ENCODE measurements around the gene SENP1.

SENP1 gene

GRCh38 chr12:48092611-48093010 lies 13.3 kb downstream of the SENP1 start:
- Histone ChIP-seq H3K4me2 (ENCODE audit: low read depth, low read length, poor library complexity, severe bottlenecking) (no peak overlapping the region), H3K27me3 (ENCODE audit: low read length) (no peaks in the 10 kb centered on the region), H3K9me2 (replicated peaks; ENCODE audit: insufficient read depth, low read length) (no peaks in the 10 kb centered on the region), H4K20me1 (ENCODE audit: low read depth, low read length) (no peaks in the 10 kb centered on the region), H3K79me2 (ENCODE audit: insufficient read depth, low read length) (0 out of 2 replicates have a peak, but pooled peaks cover 9% of the 10 kb centered on the region), H3K36me3 (ENCODE audit: low read length) (peaks cover 30% of the 10 kb centered on the region), H2AFZ (ENCODE audit: low read depth, low read length, severe bottlenecking) (no peak overlapping the region), H3K27ac (ENCODE audit: low read depth, low read length) (no peak overlapping the region), H3K4me3 (ENCODE audit: insufficient read depth, low read length, poor library complexity, severe bottlenecking) (no peak overlapping the region), H3K9ac (ENCODE audit: low read length) (no peak overlapping the region), H3K9me3 (ENCODE audit: insufficient read depth, low read length) (no peaks in the 10 kb centered on the region), H3F3A (ENCODE audit: insufficient read depth) (no peaks in the 10 kb centered on the region)
- TF ChIP-seq CTCF (IDR thresholded peaks at IDR 0.05; ENCODE audit: insufficient read depth, low read length, poor library complexity, severe bottlenecking) (no peak), EZH2phosphoT487 (conservative IDR thresholded peaks at IDR 0.05; ENCODE audit: low read length) (no peak)

- Histone ChIP-seq H3K27ac (ENCODE audit: low read depth, low read length) (no peak overlapping the region), H3K79me2 (ENCODE audit: insufficient read depth, low read length) (no peaks in the 10 kb centered on the region), H3K9me2 (replicated peaks; ENCODE audit: insufficient read depth, low read length) (no peaks in the 10 kb centered on the region), H3K9ac (ENCODE audit: low read length) (no peak overlapping the region), H3K9me3 (ENCODE audit: insufficient read depth, low read length) (no peaks in the 10 kb centered on the region), H3K4me3 (ENCODE audit: insufficient read depth, low read length, poor library complexity, severe bottlenecking) (no peak overlapping the region), H3K4me2 (ENCODE audit: low read depth, low read length, poor library complexity, severe bottlenecking) (no peak overlapping the region), H3F3A (ENCODE audit: insufficient read depth) (no peaks in the 10 kb centered on the region), H2AFZ (ENCODE audit: low read depth, low read length, severe bottlenecking) (no peak overlapping the region), H3K27me3 (ENCODE audit: low read length) (no peaks in the 10 kb centered on the region), H4K20me1 (ENCODE audit: low read depth, low read length) (0 out of 2 replicates have a peak, but pooled peaks cover 3% of the 10 kb centered on the region), H3K36me3 (ENCODE audit: low read length) (peaks cover 50% of the 10 kb centered on the region)
- TF ChIP-seq CTCF (IDR thresholded peaks at IDR 0.05; ENCODE audit: insufficient read depth, low read length, poor library complexity, severe bottlenecking), result no peak
- TF ChIP-seq EZH2phosphoT487 (conservative IDR thresholded peaks at IDR 0.05; ENCODE audit: low read length), result no peak
These were observed 19.6 kb downstream of the SENP1 start for GRCh38 chr12:48086327-48086726.

- Histone ChIP-seq H3K27ac (ENCODE audit: low read depth, low read length) (no peak overlapping the region), H3K9me2 (replicated peaks; ENCODE audit: insufficient read depth, low read length) (no peaks in the 10 kb centered on the region), H3K4me2 (ENCODE audit: low read depth, low read length, poor library complexity, severe bottlenecking) (no peak overlapping the region), H3K36me3 (ENCODE audit: low read length) (peaks cover 55% of the 10 kb centered on the region), H3K27me3 (ENCODE audit: low read length) (no peaks in the 10 kb centered on the region), H2AFZ (ENCODE audit: low read depth, low read length, severe bottlenecking) (no peak overlapping the region), H3K9ac (ENCODE audit: low read length) (no peak overlapping the region), H4K20me1 (ENCODE audit: low read depth, low read length) (0 out of 2 replicates have a peak, but pooled peaks cover 3% of the 10 kb centered on the region), H3K79me2 (ENCODE audit: insufficient read depth, low read length) (no peaks in the 10 kb centered on the region), H3K4me3 (ENCODE audit: insufficient read depth, low read length, poor library complexity, severe bottlenecking) (no peak overlapping the region), H3F3A (ENCODE audit: insufficient read depth) (no peaks in the 10 kb centered on the region), H3K9me3 (ENCODE audit: insufficient read depth, low read length) (no peaks in the 10 kb centered on the region)
- TF ChIP-seq EZH2phosphoT487 (conservative IDR thresholded peaks at IDR 0.05; ENCODE audit: low read length) (no peak), CTCF (IDR thresholded peaks at IDR 0.05; ENCODE audit: insufficient read depth, low read length, poor library complexity, severe bottlenecking) (no peak)
These were observed 20.9 kb downstream of the SENP1 start for GRCh38 chr12:48084841-48085460.

Measured in SU-DHL-6 (cell line).